Gastroesophageal sphincter (tissue), 3 donors: ENCODE data around the gene ITCH.
"Not testable (repeated sequence)": the region's sequence is repeated elsewhere in the genome, so short reads cannot be mapped to it uniquely, and the experiment has no call there.

Source experiments
- CTCF ChIP-seq, 4 experiments: fragments of 200-600 bp in 2 of 4; fragments of 450-650 bp in 2 of 4; sonication (generic) in 1 of 4; IDR thresholded peaks; one replicate each; pipeline ENCODE4 v1.5.1; 2017 to 2019; ENCODE audit warnings: antibody characterized with exemption in 4 of 4, mild to moderate bottlenecking in 2 of 4, moderate library complexity in 2 of 4
- POLR2A ChIP-seq, 2 donors: fragments of 450-650 bp; IDR thresholded peaks; one replicate each; pipeline ENCODE4 v1.6.1; 2017; ENCODE audit warnings: antibody characterized with exemption in 2 of 2, mild to moderate bottlenecking in 2 of 2, moderate library complexity in 1 of 2

GRCh38 chr20:34482154-34482553 is 119.1 kb downstream of the ITCH start:
- TF ChIP-seq POLR2A, CTCF (IDR thresholded peaks at IDR 0.05): not testable (repeated sequence)
